Measurements from ENCODE around the gene DDA1.

DDA1 gene

DNA sequence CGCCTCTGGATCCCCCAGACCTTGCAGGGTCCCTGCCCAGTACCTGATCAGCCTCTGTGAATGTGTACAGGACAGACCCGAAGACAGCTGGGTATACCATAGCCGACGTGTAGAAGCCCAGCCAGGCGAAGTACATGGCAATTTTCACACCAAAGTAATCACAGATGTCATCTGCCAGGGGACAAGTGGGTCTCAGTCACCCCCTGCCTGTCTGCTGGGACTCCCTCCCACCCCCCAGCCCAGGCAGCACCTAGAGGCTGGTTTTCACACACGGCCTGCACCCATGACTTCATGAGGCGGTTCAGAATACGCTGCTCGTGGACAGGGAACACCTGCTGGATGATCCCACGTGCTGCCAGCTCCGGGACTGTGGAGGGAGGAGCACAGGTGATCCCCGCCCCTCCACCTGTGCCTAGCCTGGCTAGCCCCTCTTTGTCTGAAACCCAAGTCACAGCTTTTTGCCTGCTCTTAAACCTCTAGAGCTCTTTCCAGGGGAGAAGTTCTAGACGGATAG lies 21.7 kb downstream of the DDA1 start:
- TF ChIP-seq TEAD4 (IDR thresholded peaks at IDR 0.05), result no peak
- TF ChIP-seq ZBTB7A (IDR thresholded peaks at IDR 0.05; ENCODE audit: low read depth), result no peak
- TF ChIP-seq CREB1 (IDR thresholded peaks at IDR 0.05; ENCODE audit: low read depth), result no peak
- TF ChIP-seq, protein P1, sequence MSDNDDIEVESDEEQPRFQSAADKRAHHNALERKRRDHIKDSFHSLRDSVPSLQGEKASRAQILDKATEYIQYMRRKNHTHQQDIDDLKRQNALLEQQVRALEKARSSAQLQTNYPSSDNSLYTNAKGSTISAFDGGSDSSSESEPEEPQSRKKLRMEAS (IDR thresholded peaks at IDR 0.05), result no peak
- no peak for TF ChIP-seq FOXM1 (IDR thresholded peaks at IDR 0.05; ENCODE audit: borderline replicate concordance, low read depth)
- TF ChIP-seq EP300 (IDR thresholded peaks at IDR 0.05; ENCODE audit: borderline replicate concordance), result no peak
- no peak for TF ChIP-seq TAF1 (IDR thresholded peaks at IDR 0.05; ENCODE audit: low read depth)
- TF ChIP-seq EGR1 (IDR thresholded peaks at IDR 0.05), result no peak
- TF ChIP-seq CEBPB (IDR thresholded peaks at IDR 0.05), result no peak
- TF ChIP-seq, protein P2, sequence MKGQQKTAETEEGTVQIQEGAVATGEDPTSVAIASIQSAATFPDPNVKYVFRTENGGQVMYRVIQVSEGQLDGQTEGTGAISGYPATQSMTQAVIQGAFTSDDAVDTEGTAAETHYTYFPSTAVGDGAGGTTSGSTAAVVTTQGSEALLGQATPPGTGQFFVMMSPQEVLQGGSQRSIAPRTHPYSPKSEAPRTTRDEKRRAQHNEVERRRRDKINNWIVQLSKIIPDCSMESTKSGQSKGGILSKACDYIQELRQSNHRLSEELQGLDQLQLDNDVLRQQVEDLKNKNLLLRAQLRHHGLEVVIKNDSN (IDR thresholded peaks at IDR 0.05), result no peak
- no peak for TF ChIP-seq YY1 (IDR thresholded peaks at IDR 0.05; ENCODE audit: low read depth)
- TF ChIP-seq, protein P3, sequence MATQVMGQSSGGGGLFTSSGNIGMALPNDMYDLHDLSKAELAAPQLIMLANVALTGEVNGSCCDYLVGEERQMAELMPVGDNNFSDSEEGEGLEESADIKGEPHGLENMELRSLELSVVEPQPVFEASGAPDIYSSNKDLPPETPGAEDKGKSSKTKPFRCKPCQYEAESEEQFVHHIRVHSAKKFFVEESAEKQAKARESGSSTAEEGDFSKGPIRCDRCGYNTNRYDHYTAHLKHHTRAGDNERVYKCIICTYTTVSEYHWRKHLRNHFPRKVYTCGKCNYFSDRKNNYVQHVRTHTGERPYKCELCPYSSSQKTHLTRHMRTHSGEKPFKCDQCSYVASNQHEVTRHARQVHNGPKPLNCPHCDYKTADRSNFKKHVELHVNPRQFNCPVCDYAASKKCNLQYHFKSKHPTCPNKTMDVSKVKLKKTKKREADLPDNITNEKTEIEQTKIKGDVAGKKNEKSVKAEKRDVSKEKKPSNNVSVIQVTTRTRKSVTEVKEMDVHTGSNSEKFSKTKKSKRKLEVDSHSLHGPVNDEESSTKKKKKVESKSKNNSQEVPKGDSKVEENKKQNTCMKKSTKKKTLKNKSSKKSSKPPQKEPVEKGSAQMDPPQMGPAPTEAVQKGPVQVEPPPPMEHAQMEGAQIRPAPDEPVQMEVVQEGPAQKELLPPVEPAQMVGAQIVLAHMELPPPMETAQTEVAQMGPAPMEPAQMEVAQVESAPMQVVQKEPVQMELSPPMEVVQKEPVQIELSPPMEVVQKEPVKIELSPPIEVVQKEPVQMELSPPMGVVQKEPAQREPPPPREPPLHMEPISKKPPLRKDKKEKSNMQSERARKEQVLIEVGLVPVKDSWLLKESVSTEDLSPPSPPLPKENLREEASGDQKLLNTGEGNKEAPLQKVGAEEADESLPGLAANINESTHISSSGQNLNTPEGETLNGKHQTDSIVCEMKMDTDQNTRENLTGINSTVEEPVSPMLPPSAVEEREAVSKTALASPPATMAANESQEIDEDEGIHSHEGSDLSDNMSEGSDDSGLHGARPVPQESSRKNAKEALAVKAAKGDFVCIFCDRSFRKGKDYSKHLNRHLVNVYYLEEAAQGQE (IDR thresholded peaks at IDR 0.05; ENCODE audit: low read depth), result no peak
- TF ChIP-seq RAD21 (IDR thresholded peaks at IDR 0.05; ENCODE audit: low read depth), result no peak
- TF ChIP-seq NFIC (IDR thresholded peaks at IDR 0.05), result no peak
- TF ChIP-seq TCF12 (IDR thresholded peaks at IDR 0.05; ENCODE audit: low read depth), result no peak

DNA sequence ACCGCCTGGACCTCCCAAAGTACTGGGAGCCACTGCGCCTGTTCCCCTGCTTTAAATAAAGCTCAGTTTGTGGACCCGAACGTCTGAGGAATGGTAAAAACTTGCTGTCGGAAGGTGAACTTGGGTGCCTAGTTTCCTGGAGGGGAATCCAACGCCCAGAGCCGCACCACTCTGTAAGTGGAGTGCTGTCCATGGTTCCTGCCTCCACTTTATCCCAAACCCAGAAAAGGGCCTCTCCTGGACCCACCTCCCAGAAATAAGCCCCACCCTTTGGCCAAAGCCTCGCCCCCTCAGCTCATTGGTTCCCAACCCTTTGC lies 23.0 kb downstream of the DDA1 start:
- TF ChIP-seq, protein P3 (IDR thresholded peaks at IDR 0.05; ENCODE audit: low read depth), result peak; percentile 82
- no peak for TF ChIP-seq EGR1 (IDR thresholded peaks at IDR 0.05)

DNA sequence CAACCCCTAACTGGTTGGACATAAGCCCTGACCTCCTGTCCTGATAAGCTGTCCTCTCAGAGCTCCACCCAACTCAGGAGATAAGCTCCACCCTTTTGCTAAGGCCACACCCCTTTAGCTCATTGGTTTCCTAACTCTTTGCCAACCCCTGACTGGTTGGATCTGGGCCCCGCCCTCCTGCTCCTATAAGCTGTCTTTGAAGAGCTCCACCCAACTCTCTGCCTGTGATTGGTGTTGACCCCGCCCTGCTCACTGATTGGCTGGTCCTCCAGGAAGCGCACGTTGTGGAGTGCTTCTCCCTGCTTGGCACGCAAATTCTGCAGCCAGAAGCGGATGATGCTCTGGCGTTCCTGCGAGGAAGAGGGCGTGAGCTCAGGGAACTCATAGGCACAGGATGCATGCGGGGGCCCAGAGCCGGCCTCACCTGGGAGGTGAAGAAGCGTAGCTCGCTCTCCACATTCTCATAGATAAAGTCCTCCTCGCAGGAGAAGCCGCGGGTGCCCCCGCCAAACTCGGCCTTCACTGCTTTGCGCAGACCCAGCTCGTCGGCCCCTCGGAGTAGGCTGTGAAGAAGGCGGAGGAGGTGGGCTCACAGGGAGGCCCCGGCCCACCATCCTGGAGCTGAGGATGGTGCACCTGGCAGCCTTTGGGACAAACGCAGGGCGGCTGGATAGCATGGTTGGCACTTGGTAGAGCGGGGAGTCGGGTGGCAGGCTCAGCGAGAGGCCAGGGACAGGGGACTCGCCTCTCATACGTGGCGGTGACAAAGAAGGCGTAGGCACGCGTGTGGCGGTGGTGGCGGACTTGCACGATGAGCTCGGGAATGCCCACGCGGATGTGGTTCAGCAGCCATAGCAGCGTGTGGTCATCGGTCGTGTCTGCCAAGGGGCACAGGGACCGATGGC lies 23.6 kb downstream of the DDA1 start:
- TF ChIP-seq, protein P2 (IDR thresholded peaks at IDR 0.05), result no peak
- TF ChIP-seq FOXM1 (IDR thresholded peaks at IDR 0.05; ENCODE audit: borderline replicate concordance, low read depth) (no peak), TAF1 (IDR thresholded peaks at IDR 0.05; ENCODE audit: low read depth) (no peak), CREB1 (IDR thresholded peaks at IDR 0.05; ENCODE audit: low read depth) (no peak), TEAD4 (IDR thresholded peaks at IDR 0.05) (no peak), RAD21 (IDR thresholded peaks at IDR 0.05; ENCODE audit: low read depth) (no peak), TCF12 (IDR thresholded peaks at IDR 0.05; ENCODE audit: low read depth) (no peak)

DNA sequence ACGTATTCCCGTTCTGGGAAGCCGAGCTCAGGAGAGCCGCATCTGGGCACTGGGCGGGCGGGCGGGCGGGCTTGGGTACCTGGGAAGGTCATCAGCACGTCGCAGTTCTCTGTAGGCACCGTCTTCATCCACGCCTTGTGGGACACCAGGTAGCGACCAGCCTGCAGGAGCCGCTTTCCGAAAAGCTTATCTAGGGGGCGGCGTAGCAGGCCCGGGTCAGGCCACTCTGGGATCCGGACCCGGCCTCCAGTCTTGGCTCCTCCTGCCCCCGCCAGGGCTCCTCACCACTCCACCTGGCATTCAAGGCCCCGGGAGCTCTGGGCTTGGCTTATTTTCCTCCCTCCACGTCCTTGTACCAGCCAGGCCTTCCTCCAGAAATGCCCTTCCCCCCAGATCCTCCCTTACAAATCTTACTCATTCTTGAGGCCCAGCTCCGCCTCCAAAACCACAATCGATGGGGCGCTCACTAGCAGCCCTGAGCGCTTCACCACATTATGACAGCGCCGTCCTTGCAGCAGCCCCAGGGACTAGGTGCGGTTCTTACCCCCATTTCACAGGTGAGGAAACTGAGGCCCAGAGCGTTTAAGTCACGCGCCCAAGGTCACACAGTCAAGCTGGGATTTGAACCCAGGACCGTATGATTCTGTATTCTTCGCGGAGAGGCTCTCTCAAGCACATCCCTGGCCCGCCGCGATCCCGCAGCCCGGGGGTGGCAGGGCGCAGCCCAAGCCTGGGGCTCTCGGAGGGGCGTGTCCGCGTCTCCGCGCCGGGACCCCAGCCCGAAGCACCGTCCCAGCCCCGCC lies 24.4 kb downstream of the DDA1 start:
- TF ChIP-seq ZBTB7A (IDR thresholded peaks at IDR 0.05; ENCODE audit: low read depth) (0 out of 2 replicates have a peak, but pooled peaks have one; percentile 67), TAF1 (IDR thresholded peaks at IDR 0.05; ENCODE audit: low read depth) (no peak)

DNA sequence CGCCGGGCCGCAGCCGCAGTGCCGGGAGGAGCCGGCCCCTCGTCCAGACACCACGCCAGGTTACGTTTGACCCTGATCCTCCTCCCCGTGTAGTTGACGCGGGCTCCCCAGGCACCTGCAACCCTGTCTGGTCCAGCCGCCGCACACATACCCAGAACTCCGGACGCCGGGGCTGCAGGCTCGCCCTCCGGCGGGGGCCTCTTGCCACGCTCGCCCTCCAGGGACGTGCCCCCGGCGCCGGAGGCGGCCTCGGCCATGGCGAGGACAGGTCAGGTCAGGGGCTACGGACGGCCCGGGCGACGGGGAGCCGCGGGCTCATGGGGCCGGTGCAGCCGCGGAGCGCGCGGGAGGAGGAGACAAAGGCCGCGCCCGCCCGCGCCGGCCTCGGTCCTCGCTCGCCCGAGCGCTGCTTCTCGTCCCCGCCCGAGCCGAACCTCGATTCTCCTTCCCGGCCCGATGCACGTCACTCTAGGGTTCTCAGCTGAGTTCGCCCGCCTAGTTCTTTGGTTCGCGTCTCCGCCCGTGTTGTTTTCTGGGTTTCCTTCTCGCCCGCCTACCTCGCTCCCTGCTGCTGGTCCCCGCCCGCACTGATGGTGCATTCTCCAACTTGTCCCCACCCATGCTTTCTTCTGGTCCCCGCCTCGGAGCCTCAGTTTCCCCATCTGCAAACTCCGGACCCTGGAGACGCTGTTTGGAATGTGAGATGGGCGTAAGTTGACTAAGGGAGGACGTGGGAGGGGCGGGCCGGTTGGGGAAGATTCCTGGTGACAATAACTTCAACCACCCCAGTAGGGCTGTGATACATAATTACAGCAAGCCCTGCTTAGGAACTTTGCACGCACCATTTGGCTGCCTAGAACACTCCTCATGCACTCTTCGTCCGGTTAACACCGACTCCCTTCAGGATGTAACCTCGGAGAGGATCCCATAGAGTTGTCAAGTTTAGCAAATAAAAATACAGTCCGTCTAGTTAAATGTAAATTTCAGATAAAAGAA lies 25.3 kb downstream of the DDA1 start, which contains the start of gene ANO8:
Gene ANO8, minus strand, starts transcription at position 442 of the 996 bp plus-strand sequence. Its CDS starts 185 bp downstream, at position 257.
- TF ChIP-seq ZBTB7A (IDR thresholded peaks at IDR 0.05; ENCODE audit: low read depth) (no peak), CREB1 (IDR thresholded peaks at IDR 0.05; ENCODE audit: low read depth) (peak; percentile 60), YY1 (IDR thresholded peaks at IDR 0.05; ENCODE audit: low read depth) (peak; percentile 72), RAD21 (IDR thresholded peaks at IDR 0.05; ENCODE audit: low read depth) (no peak), TCF12 (IDR thresholded peaks at IDR 0.05; ENCODE audit: low read depth) (no peak; the same call in 1 of the 2 replicates), FOXM1 (IDR thresholded peaks at IDR 0.05; ENCODE audit: borderline replicate concordance, low read depth) (no peak), NFIC (IDR thresholded peaks at IDR 0.05) (no peak; the same call in 1 of the 2 replicates), EGR1 (IDR thresholded peaks at IDR 0.05) (0 out of 2 replicates have a peak, but pooled peaks have one; percentile 24), TEAD4 (IDR thresholded peaks at IDR 0.05) (peak; percentile 68), EP300 (IDR thresholded peaks at IDR 0.05; ENCODE audit: borderline replicate concordance) (no peak), CEBPB (IDR thresholded peaks at IDR 0.05) (no peak), TAF1 (IDR thresholded peaks at IDR 0.05; ENCODE audit: low read depth) (peak; percentile 32; the same call in 1 of the 2 replicates)
- TF ChIP-seq, protein P3 (IDR thresholded peaks at IDR 0.05; ENCODE audit: low read depth), result no peak
- TF ChIP-seq, protein P1 (IDR thresholded peaks at IDR 0.05), result peak; percentile 66
- TF ChIP-seq, protein P2 (IDR thresholded peaks at IDR 0.05), result no peak
